HEK293 (cell line): ENCODE measurements around the gene DAGLA.
A peak's percentile ranks its signal among the peaks of the same experiment; 100 is the strongest.

Experiments used
- CTCF ChIA-PET: fragments of 350-600 bp; formaldehyde crosslinking; extraction: SDS; loops from one replicate; lab custom pipeline; 2021; ENCODE audit warnings: antibody characterized with exemption; lab: Yijun Ruan, JAX
- POLR2A ChIA-PET: fragments of 300-600 bp; formaldehyde crosslinking; extraction: SDS; loops from one replicate; lab custom pipeline; 2020; ENCODE audit warnings: antibody characterized with exemption, inconsistent platforms; lab: Yijun Ruan, JAX
- H3K27ac ChIP-seq: fragments of 200-500 bp; sonication (Bioruptor generic); 2 replicates; pipeline ENCODE4 v1.5.1; 2014; ENCODE audit warnings: low read depth, low read length, control low read depth, inconsistent platforms; ENCODE audit errors: extremely low read depth
- H3K36me3 ChIP-seq, 2 experiments: fragments of 200-500 bp in 1 of 2; sonication (Bioruptor generic) in 1 of 2; 1 replicate in 1 of 2; 2 replicates in 1 of 2; pipeline ENCODE4 v1.5.1; 2014 to 2017; ENCODE audit warnings: inconsistent platforms in 2 of 2, low read length in 2 of 2; ENCODE audit not compliant: control insufficient read depth in 2 of 2, insufficient read depth in 1 of 2
- H3K4me1 ChIP-seq: fragments of 200-500 bp; sonication (Bioruptor generic); 2 replicates; pipeline ENCODE4 v1.5.1; 2014; ENCODE audit warnings: mild to moderate bottlenecking, low read length, inconsistent platforms; ENCODE audit not compliant: control insufficient read depth, insufficient read depth
- H3K4me3 ChIP-seq: 2 replicates; pipeline ENCODE4 v1.5.1; 2011; ENCODE audit warnings: low read depth, mild to moderate bottlenecking, control low read depth, low read length, moderate library complexity
- H3K9me3 ChIP-seq: fragments of 200-500 bp; sonication (Bioruptor generic); 2 replicates; pipeline ENCODE4 v1.5.1; 2014; ENCODE audit warnings: low read depth, low read length, inconsistent platforms; ENCODE audit not compliant: control insufficient read depth, insufficient read depth
- FEZF1 ChIP-seq: fragments of 450-650 bp; formaldehyde crosslinking; IDR thresholded peaks from 2 replicates; pipeline ENCODE4 v1.5.1; 2016; ENCODE audit warnings: missing biosample characterization, missing genetic modification characterization
- GLIS1 ChIP-seq: fragments of 450-650 bp; formaldehyde crosslinking; IDR thresholded peaks from 2 replicates; pipeline ENCODE4 v1.5.1; 2016; ENCODE audit warnings: missing biosample characterization, missing genetic modification characterization
- HIC1 ChIP-seq: fragments of 450-650 bp; formaldehyde crosslinking; IDR thresholded peaks from 2 replicates; pipeline ENCODE4 v1.5.1; 2016; ENCODE audit warnings: missing biosample characterization, missing genetic modification characterization
- KLF8 ChIP-seq: fragments of 450-650 bp; formaldehyde crosslinking; IDR thresholded peaks from 2 replicates; pipeline ENCODE4 v1.5.1; 2016; ENCODE audit warnings: missing biosample characterization, missing genetic modification characterization
- KLF9 ChIP-seq: fragments of 450-650 bp; formaldehyde crosslinking; IDR thresholded peaks from 2 replicates; pipeline ENCODE4 v1.5.1; 2016; ENCODE audit warnings: missing biosample characterization, missing genetic modification characterization, low read depth
- ZFHX2 ChIP-seq: fragments of 450-650 bp; formaldehyde crosslinking; conservative IDR thresholded peaks from 2 replicates; pipeline ENCODE4 v1.5.1; 2016; ENCODE audit warnings: missing biosample characterization, missing genetic modification characterization
- ZIC2 ChIP-seq: fragments of 450-650 bp; formaldehyde crosslinking; IDR thresholded peaks from 2 replicates; pipeline ENCODE4 v1.5.1; 2016; ENCODE audit warnings: missing biosample characterization, missing genetic modification characterization
- ZNF169 ChIP-seq: fragments of 450-650 bp; formaldehyde crosslinking; IDR thresholded peaks from 2 replicates; pipeline ENCODE4 v1.5.1; 2016; ENCODE audit warnings: missing biosample characterization, missing genetic modification characterization
- ZNF202 ChIP-seq: fragments of 450-650 bp; formaldehyde crosslinking; IDR thresholded peaks from 2 replicates; pipeline ENCODE4 v1.5.1; 2016; ENCODE audit warnings: missing biosample characterization, missing genetic modification characterization, borderline replicate concordance
- ZNF221 ChIP-seq: fragments of 450-650 bp; formaldehyde crosslinking; IDR thresholded peaks from 2 replicates; pipeline ENCODE4 v1.5.1; 2017; ENCODE audit warnings: missing biosample characterization, missing genetic modification characterization, borderline replicate concordance
- ZNF223 ChIP-seq: fragments of 450-650 bp; formaldehyde crosslinking; IDR thresholded peaks from 2 replicates; pipeline ENCODE4 v1.5.1; 2016; ENCODE audit warnings: missing biosample characterization, missing genetic modification characterization
- ZNF544 ChIP-seq: fragments of 450-650 bp; formaldehyde crosslinking; IDR thresholded peaks from 2 replicates; pipeline ENCODE4 v1.5.0; 2017; ENCODE audit warnings: missing biosample characterization, missing genetic modification characterization
- ZNF610 ChIP-seq: fragments of 450-650 bp; formaldehyde crosslinking; IDR thresholded peaks from 2 replicates; pipeline ENCODE4 v1.5.1; 2016; ENCODE audit warnings: missing biosample characterization, missing genetic modification characterization, borderline replicate concordance
- ZNF654 ChIP-seq: fragments of 450-650 bp; formaldehyde crosslinking; IDR thresholded peaks from 2 replicates; pipeline ENCODE4 v1.5.1; 2016; ENCODE audit warnings: low read depth, missing biosample characterization, missing genetic modification characterization
- ZNF768 ChIP-seq: fragments of 450-650 bp; formaldehyde crosslinking; IDR thresholded peaks from 2 replicates; pipeline ENCODE4 v1.5.1; 2018; ENCODE audit warnings: missing biosample characterization, mild to moderate bottlenecking, missing genetic modification characterization
- ZNF792 ChIP-seq: fragments of 450-650 bp; formaldehyde crosslinking; IDR thresholded peaks from 2 replicates; pipeline ENCODE4 v1.5.1; 2016; ENCODE audit warnings: missing biosample characterization, missing genetic modification characterization
- TF ChIP-seq, protein P1 (sequence below): fragments of 450-650 bp; formaldehyde crosslinking; IDR thresholded peaks from 2 replicates; pipeline ENCODE4 v1.5.1; 2016; ENCODE audit warnings: missing biosample characterization, missing genetic modification characterization, borderline replicate concordance
- TF ChIP-seq, protein P2 (sequence below): fragments of 450-650 bp; formaldehyde crosslinking; IDR thresholded peaks from 2 replicates; pipeline ENCODE4 v1.5.1; 2017; ENCODE audit warnings: missing biosample characterization, missing genetic modification characterization

DAGLA gene

GRCh38 chr11:61691380-61692156 lies 11.4 kb downstream of the DAGLA start:
- H3K4me1 ChIP-seq, result no peaks in the 10 kb centered on the region
- ChIA-PET POLR2A (no interaction called here), CTCF (interaction anchor here (0.6 to 1.3 kb wide), 3 partner anchors 11 to 53 kb away, joined by 3 to 5 read pairs (median 3); partner anchors contain the start of gene DAGLA)
- peak; percentile 87 for TF ChIP-seq GLIS1 (tag by site-specific recombination)
- TF ChIP-seq FEZF1 (tag by site-specific recombination), result no peak
- TF ChIP-seq ZIC2 (tag by site-specific recombination), result peak; percentile 43
- H3K27ac ChIP-seq, result no peak overlapping the region
- H3K9me3 ChIP-seq, result no peaks in the 10 kb centered on the region
- no peak overlapping the region for H3K4me3 ChIP-seq
- H3K36me3 ChIP-seq, result no peaks in the 10 kb centered on the region

GRCh38 chr11:61693922-61694601 lies 13.9 kb downstream of the DAGLA start:
- TF ChIP-seq ZNF223 (no peak), ZNF654 (no peak), ZNF221 (tag by site-specific recombination) (no peak), ZNF768 (tag by site-specific recombination) (no peak), ZNF544 (tag by site-specific recombination) (no peak), ZNF202 (no peak), KLF9 (tag by site-specific recombination) (no peak), ZNF792 (tag by site-specific recombination) (no peak), ZFHX2 (tag by site-specific recombination) (no peak), HIC1 (tag by site-specific recombination) (no peak), ZNF610 (tag by site-specific recombination) (no peak), KLF8 (tag by site-specific recombination) (no peak), ZNF169 (tag by site-specific recombination) (no peak)
- TF ChIP-seq, protein P1, sequence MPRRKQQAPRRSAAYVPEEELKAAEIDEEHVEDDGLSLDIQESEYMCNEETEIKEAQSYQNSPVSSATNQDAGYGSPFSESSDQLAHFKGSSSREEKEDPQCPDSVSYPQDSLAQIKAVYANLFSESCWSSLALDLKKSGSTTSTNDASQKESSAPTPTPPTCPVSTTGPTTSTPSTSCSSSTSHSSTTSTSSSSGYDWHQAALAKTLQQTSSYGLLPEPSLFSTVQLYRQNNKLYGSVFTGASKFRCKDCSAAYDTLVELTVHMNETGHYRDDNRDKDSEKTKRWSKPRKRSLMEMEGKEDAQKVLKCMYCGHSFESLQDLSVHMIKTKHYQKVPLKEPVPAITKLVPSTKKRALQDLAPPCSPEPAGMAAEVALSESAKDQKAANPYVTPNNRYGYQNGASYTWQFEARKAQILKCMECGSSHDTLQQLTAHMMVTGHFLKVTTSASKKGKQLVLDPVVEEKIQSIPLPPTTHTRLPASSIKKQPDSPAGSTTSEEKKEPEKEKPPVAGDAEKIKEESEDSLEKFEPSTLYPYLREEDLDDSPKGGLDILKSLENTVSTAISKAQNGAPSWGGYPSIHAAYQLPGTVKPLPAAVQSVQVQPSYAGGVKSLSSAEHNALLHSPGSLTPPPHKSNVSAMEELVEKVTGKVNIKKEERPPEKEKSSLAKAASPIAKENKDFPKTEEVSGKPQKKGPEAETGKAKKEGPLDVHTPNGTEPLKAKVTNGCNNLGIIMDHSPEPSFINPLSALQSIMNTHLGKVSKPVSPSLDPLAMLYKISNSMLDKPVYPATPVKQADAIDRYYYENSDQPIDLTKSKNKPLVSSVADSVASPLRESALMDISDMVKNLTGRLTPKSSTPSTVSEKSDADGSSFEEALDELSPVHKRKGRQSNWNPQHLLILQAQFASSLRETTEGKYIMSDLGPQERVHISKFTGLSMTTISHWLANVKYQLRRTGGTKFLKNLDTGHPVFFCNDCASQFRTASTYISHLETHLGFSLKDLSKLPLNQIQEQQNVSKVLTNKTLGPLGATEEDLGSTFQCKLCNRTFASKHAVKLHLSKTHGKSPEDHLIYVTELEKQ (tag by site-specific recombination), result no peak
- TF ChIP-seq, protein P2, sequence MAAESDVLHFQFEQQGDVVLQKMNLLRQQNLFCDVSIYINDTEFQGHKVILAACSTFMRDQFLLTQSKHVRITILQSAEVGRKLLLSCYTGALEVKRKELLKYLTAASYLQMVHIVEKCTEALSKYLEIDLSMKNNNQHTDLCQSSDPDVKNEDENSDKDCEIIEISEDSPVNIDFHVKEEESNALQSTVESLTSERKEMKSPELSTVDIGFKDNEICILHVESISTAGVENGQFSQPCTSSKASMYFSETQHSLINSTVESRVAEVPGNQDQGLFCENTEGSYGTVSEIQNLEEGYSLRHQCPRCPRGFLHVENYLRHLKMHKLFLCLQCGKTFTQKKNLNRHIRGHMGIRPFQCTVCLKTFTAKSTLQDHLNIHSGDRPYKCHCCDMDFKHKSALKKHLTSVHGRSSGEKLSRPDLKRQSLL (tag by site-specific recombination), result no peak
- H3K9me3 ChIP-seq, result no peaks in the 10 kb centered on the region
- H3K27ac ChIP-seq, result no peak overlapping the region
- no peaks in the 10 kb centered on the region for H3K36me3 ChIP-seq
- no peak overlapping the region for H3K4me3 ChIP-seq
- no peaks in the 10 kb centered on the region for H3K4me1 ChIP-seq
- ChIA-PET POLR2A (no interaction called here), CTCF (interaction anchor here (0.6 to 1.4 kb wide), 5 partner anchors 13 to 323 kb away, joined by 3 read pairs; no protein-coding TSS in a partner anchor)
